GM12878 (cell line): ENCODE measurements around the gene CCDC57. TPM values are rescaled to one million over a fixed set of nuclear protein-coding genes. Genes with fewer than 3 reads are reported as not detected.

Experiments used
- ATAC-seq: fragments of 200-7000 bp; cut with Tn5 transposase; 3 replicates; pipeline ENCODE4 v1.9.1; 2020; ENCODE audit warnings: mild to moderate bottlenecking, moderate library complexity
- BruUV-seq: library from RNA; stranded (reverse); fragments of 400-500 nt; replicated peaks from 2 replicates; lab custom pipeline; 2021; lab: Mats Ljungman, UMichigan
- CTCF ChIA-PET: fragments of 300-600 bp; sonication (Branson Sonifier 250); formaldehyde crosslinking; extraction: SDS; loops from one replicate; lab custom pipeline; 2021; ENCODE audit warnings: inconsistent platforms; lab: Yijun Ruan, JAX
- POLR2A ChIA-PET: fragments of 350-600 bp; formaldehyde crosslinking; extraction: SDS; loops from one replicate; lab custom pipeline; 2021; ENCODE audit warnings: inconsistent platforms; lab: Charles Lee
- RAD21 ChIA-PET: fragments of 300-600 bp; sonication (Branson Sonifier 250); formaldehyde crosslinking; loops from one replicate; lab custom pipeline; 2023; ENCODE audit warnings: antibody characterized with exemption; ENCODE audit not compliant: unreplicated experiment; lab: Charles Lee
- SMC1A ChIA-PET: fragments of 300-600 bp; sonication (Branson Sonifier 250); formaldehyde crosslinking; loops from one replicate; lab custom pipeline; 2023; ENCODE audit not compliant: unreplicated experiment, uncharacterized antibody; lab: Charles Lee
- DNase-seq: peaks from one replicate; pipeline ENCODE4 v3.0.0-alpha.2; 2011; ENCODE audit warnings: low read depth, low spot score
- FAIRE-seq: peaks from 3 replicates; lab custom pipeline; 2011; peaks lifted over from hg19 to GRCh38; lab: Jason Lieb, UNC
- H2AFZ ChIP-seq: 2 replicates; pipeline ENCODE4 v1.6.0; 2011; ENCODE audit warnings: low read depth, low read length, control low read depth; ENCODE audit not compliant: control insufficient read depth
- H3K27ac ChIP-seq: 2 replicates; pipeline ENCODE4 v1.5.1; 2011; ENCODE audit warnings: control low read depth; ENCODE audit not compliant: control insufficient read depth, insufficient read depth
- H3K27me3 ChIP-seq, 2 experiments: replicated peaks in 1 of 2; 2 replicates each; pipeline versions ENCODE4 v1.6.0 to v1.6.1; 2011; ENCODE audit warnings: low read length in 1 of 2; ENCODE audit not compliant: control insufficient read depth in 2 of 2, insufficient read depth in 2 of 2
- H3K36me3 ChIP-seq, 2 experiments: 2 replicates each; pipeline ENCODE4 v1.5.1; 2011; ENCODE audit warnings: low read length in 1 of 2; ENCODE audit not compliant: control insufficient read depth in 2 of 2, insufficient read depth in 2 of 2
- H3K4me1 ChIP-seq: 2 replicates; pipeline ENCODE4 v1.6.1; 2011; ENCODE audit warnings: mild to moderate bottlenecking, low read length, moderate library complexity, mixed read lengths; ENCODE audit not compliant: control insufficient read depth, insufficient read depth
- H3K4me2 ChIP-seq: 2 replicates; pipeline ENCODE4 v1.6.0; 2011; ENCODE audit warnings: control low read depth; ENCODE audit not compliant: control insufficient read depth, insufficient read depth
- H3K4me3 ChIP-seq: fragments of 200-600 bp; sonication (generic); 2 replicates; pipeline ENCODE4 v1.5.1; 2016
- H3K79me2 ChIP-seq: 2 replicates; pipeline ENCODE4 v1.6.0; 2011; ENCODE audit warnings: low read length; ENCODE audit not compliant: control insufficient read depth, insufficient read depth
- H3K9ac ChIP-seq: 2 replicates; pipeline ENCODE4 v1.8.0; 2011; ENCODE audit warnings: low read length, control low read depth, mixed read lengths; ENCODE audit not compliant: control insufficient read depth, insufficient read depth
- H3K9me3 ChIP-seq: replicated peaks from 3 replicates; pipeline ENCODE4 v1.5.1; 2011; ENCODE audit warnings: mild to moderate bottlenecking, low read length; ENCODE audit not compliant: control insufficient read depth, insufficient read depth
- H4K20me1 ChIP-seq: 2 replicates; pipeline ENCODE4 v1.6.0; 2011; ENCODE audit not compliant: control insufficient read depth, insufficient read depth
- CHD4 ChIP-seq: fragments of 200-600 bp; sonication (generic); IDR thresholded peaks from 2 replicates; pipeline ENCODE4 v1.6.1; 2016; ENCODE audit warnings: mild to moderate bottlenecking
- LARP7 ChIP-seq: fragments of 450-650 bp; IDR thresholded peaks from 2 replicates; pipeline ENCODE4 v1.6.1; 2017; ENCODE audit warnings: mild to moderate bottlenecking
- POLR2AphosphoS5 ChIP-seq: IDR thresholded peaks from 2 replicates; pipeline ENCODE4 v1.6.1; 2011; ENCODE audit warnings: mild to moderate bottlenecking, low read length, inconsistent platforms
- SP1 ChIP-seq: IDR thresholded peaks from one replicate; pipeline ENCODE4 v1.6.1; 2011; ENCODE audit warnings: low read depth, low read length
- WGBS: methylation state at CpG from one replicate; pipeline ENCODE4 v1.1.6; 2016; ENCODE audit warnings: low lambda C conversion rate; ENCODE audit not compliant: insufficient replicate concordance, insufficient coverage; ENCODE audit errors: missing lambda C conversion rate; 5-methylcytosine and 5-hydroxymethylcytosine counted together
- in situ Hi-C: fragments of 300-500 bp; cut with MboI; formaldehyde crosslinking; loops from 9 replicates; pipeline ENCODE4 v1.14.3; 2018; ENCODE audit warnings: mixed read lengths
- intact Hi-C: fragments of 100-400 bp; cut with micrococcal nuclease; formaldehyde crosslinking; loops from one replicate; pipeline ENCODE4 v1.14.2; 2022; ENCODE audit not compliant: unreplicated experiment
- polyA plus RNA-seq, 11 experiments: library from polyadenylated mRNA; depleted of rRNA in 4 of 11; unstranded in 6 of 11; stranded (reverse) in 5 of 11; fragments of >200 nt; fragmentation: Nextera tagmentation in 4 of 11; fragmentation: Illumina TruSeq in 1 of 11; extraction: Ambion mirVana in 4 of 11; extraction: Trizol in 1 of 11; gene quantifications; 1 replicate in 1 of 11; 2 replicates in 10 of 11; pipeline versions ENCODE4 v1.2.1 to v1.2.3, GENCODE V29; 2011 to 2016; ENCODE audit warnings: inconsistent platforms in 2 of 11, missing spikeins in 2 of 11, low read depth in 1 of 11
- total RNA-seq, 4 experiments: library from RNA; depleted of rRNA in 3 of 4; stranded (reverse); fragments of >200 nt in 3 of 4; fragmentation: Illumina TruSeq in 1 of 4; extraction: Trizol in 1 of 4; gene quantifications; 2 replicates each; pipeline versions ENCODE4 v1.2.1 to v1.2.3, GENCODE V29; 2013 to 2021
- TF ChIP-seq, protein P1 (sequence below): fragments of 450-650 bp; IDR thresholded peaks from 2 replicates; pipeline ENCODE4 v1.6.1; 2018; ENCODE audit warnings: mild to moderate bottlenecking, low read depth, moderate library complexity; ENCODE audit not compliant: partially characterized antibody

Gene CCDC57
- total and polyA plus RNA-seq, 10 of the 15 experiments (the other 5 are each of a cell fraction or from before 2014, with no cell fraction given): 5.4 to 123 (median 45.8) TPM

DNA sequence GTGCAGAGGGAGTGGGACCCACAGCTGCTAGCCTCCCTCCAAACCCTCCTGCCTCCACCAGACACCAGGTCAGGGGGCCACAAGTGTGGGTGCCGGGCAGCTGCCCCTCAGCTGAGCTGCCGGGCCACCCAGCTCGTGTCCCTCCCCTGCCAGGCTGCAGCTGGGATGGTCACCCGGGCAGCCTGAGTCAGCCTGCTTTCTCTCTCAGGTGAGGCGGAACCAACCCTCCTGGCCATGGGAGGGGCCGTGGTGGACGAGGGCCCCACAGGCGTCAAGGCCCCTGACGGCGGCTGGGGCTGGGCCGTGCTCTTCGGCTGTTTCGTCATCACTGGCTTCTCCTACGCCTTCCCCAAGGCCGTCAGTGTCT, 23.1 kb upstream of the CCDC57 start:
- 0 out of 2 replicates have a peak overlapping the region, but pooled peaks have one; percentile 13 for H3K4me2 ChIP-seq
- FAIRE-seq: no peak
- ATAC-seq: no peak
- WGBS: 74% methylated on average over 15 of the region's 15 CpGs
- DNase-seq: no peak
- H3K9ac ChIP-seq: no peak overlapping the region
- TF ChIP-seq POLR2AphosphoS5 (0 out of 2 replicates have a peak, but pooled peaks have one; percentile 8), SP1 (no peak), CHD4 (no peak), LARP7 (0 out of 2 replicates have a peak, but pooled peaks have one; percentile 12)
- TF ChIP-seq, protein P1, sequence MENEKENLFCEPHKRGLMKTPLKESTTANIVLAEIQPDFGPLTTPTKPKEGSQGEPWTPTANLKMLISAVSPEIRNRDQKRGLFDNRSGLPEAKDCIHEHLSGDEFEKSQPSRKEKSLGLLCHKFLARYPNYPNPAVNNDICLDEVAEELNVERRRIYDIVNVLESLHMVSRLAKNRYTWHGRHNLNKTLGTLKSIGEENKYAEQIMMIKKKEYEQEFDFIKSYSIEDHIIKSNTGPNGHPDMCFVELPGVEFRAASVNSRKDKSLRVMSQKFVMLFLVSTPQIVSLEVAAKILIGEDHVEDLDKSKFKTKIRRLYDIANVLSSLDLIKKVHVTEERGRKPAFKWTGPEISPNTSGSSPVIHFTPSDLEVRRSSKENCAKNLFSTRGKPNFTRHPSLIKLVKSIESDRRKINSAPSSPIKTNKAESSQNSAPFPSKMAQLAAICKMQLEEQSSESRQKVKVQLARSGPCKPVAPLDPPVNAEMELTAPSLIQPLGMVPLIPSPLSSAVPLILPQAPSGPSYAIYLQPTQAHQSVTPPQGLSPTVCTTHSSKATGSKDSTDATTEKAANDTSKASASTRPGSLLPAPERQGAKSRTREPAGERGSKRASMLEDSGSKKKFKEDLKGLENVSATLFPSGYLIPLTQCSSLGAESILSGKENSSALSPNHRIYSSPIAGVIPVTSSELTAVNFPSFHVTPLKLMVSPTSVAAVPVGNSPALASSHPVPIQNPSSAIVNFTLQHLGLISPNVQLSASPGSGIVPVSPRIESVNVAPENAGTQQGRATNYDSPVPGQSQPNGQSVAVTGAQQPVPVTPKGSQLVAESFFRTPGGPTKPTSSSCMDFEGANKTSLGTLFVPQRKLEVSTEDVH: no peak
- no peak overlapping the region for H3K27ac ChIP-seq
- BruUV-seq: no TSS peak
- ChIA-PET POLR2A (interaction anchor here (0.9 kb wide), 1 partner anchor 15 kb away, joined by 3 read pairs; no protein-coding TSS in a partner anchor), CTCF (interaction anchor here (0.5 to 2.9 kb wide), 18 partner anchors 21 to 110 kb away, joined by 3 to 15 read pairs (median 4); partner anchors contain the start of gene CD7), SMC1A (interaction anchor here (0.9 to 1.8 kb wide), 4 partner anchors 27 to 115 kb away, joined by 3 to 6 read pairs (median 4); no protein-coding TSS in a partner anchor), RAD21 (interaction anchor here (1.3 to 2.2 kb wide), 7 partner anchors 30 to 206 kb away, joined by 3 to 8 read pairs (median 5); no protein-coding TSS in a partner anchor)
- no peaks in the 10 kb centered on the region for H3K9me3 ChIP-seq
- in situ Hi-C loops (no loop called here), intact Hi-C loops (no loop called here)
- peaks cover 4 to 27% of the 10 kb centered on the region in 2 experiments; a peak in 3 of 4 replicates for H3K36me3 ChIP-seq
- peaks cover 54% of the 10 kb centered on the region for H3K79me2 ChIP-seq
- no peak overlapping the region for H2AFZ ChIP-seq
- H3K27me3 ChIP-seq: no peaks in the 10 kb centered on the region
- peaks cover 3% of the 10 kb centered on the region; the same call in 1 of the 2 replicates for H4K20me1 ChIP-seq
- H3K4me3 ChIP-seq: no peak overlapping the region
- peaks cover 58% of the 10 kb centered on the region for H3K4me1 ChIP-seq
